Activated CD8-positive, alpha-beta memory T cell treated with anti-CD3 and anti-CD28 coated beads, Interleukin-2, amount 10 ng/mL, durations not matched to agents 7 days and 5 days (primary cell): Measurements from ENCODE around the gene JUP. TPM values are rescaled to one million over a fixed set of nuclear protein-coding genes. Genes with fewer than 3 reads are reported as not detected.

Experiments used
- ATAC-seq: fragments of 150-1000 bp; cut with Tn5 transposase; one replicate; pipeline ENCODE4 v1.10.0; 2021; ENCODE audit warnings: moderate library complexity
- CTCF ChIA-PET: fragments of 350-600 bp; sonication (Branson Sonifier 250); formaldehyde crosslinking; loops from one replicate; lab custom pipeline; 2021; ENCODE audit warnings: antibody characterized with exemption; lab: Charles Lee
- DNase-seq: peaks from one replicate; pipeline ENCODE4 v3.0.0-alpha.2; 2020
- H3K27ac Mint-ChIP-seq: one replicate; pipeline ENCODE4 v1.8.0; 2021; ENCODE audit warnings: mild to moderate bottlenecking, mixed read lengths
- H3K27me3 Mint-ChIP-seq: one replicate; pipeline ENCODE4 v1.8.0; 2021; ENCODE audit warnings: mixed read lengths
- H3K36me3 Mint-ChIP-seq: one replicate; pipeline ENCODE4 v1.8.0; 2021; ENCODE audit warnings: mild to moderate bottlenecking, mixed read lengths
- H3K4me1 Mint-ChIP-seq: one replicate; pipeline ENCODE4 v1.8.0; 2021; ENCODE audit warnings: mixed read lengths
- H3K4me3 Mint-ChIP-seq: one replicate; pipeline ENCODE4 v1.8.0; 2021; ENCODE audit warnings: mild to moderate bottlenecking, moderate library complexity, mixed read lengths
- H3K9me3 Mint-ChIP-seq: one replicate; pipeline ENCODE4 v1.8.0; 2022; ENCODE audit warnings: low read depth, mixed read lengths
- total RNA-seq, 2 experiments: library from RNA; stranded (reverse); gene quantifications; one replicate each; pipeline ENCODE4 v1.2.3, GENCODE V29; 2021

The JUP gene
- total RNA-seq, 2 experiments from 2014 or later = 2.3 TPM

DNA sequence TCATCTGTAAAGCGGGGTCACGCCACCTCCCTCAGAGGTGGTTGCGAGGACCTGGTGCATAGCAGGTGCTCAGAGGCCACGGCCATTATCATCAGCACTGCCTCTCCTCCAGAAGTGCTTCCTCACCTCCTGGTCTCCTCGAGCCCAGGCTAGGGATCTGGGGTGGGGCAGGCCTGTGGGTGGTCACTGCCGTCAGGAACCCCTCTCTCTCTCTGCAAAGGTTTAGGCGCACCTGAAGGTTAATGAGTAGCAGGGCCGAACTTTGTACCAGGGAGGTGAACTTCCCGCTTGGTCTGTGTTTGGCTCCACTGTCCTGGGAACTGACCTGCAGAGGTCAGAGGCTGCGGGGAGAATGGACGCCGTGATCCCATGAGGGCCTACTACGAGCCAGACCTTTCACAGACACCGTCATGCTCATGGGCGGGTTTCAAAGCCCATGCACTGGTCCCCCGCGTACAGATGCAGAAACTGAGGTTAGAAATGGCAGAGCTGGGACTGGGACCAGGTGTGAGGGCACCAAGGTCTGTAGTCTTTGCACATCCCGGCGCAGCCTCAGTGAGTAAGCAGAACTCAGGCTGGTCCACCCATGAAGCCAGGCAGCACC, 13.8 kb downstream of the JUP start:
- H3K27me3 Mint-ChIP-seq = peaks cover 2% of the 10 kb centered on the region
- H3K27ac Mint-ChIP-seq = no peak overlapping the region
- DNase-seq (no peak), ATAC-seq (no peak)
- H3K36me3 Mint-ChIP-seq = no peaks in the 10 kb centered on the region
- CTCF ChIA-PET = interaction anchor here (0.6 to 1.0 kb wide), 2 partner anchors 29 to 96 kb away, joined by 3 read pairs; no protein-coding TSS in a partner anchor
- H3K9me3 Mint-ChIP-seq = no peaks in the 10 kb centered on the region
- H3K4me3 Mint-ChIP-seq = no peak overlapping the region
- H3K4me1 Mint-ChIP-seq = no peaks in the 10 kb centered on the region

DNA sequence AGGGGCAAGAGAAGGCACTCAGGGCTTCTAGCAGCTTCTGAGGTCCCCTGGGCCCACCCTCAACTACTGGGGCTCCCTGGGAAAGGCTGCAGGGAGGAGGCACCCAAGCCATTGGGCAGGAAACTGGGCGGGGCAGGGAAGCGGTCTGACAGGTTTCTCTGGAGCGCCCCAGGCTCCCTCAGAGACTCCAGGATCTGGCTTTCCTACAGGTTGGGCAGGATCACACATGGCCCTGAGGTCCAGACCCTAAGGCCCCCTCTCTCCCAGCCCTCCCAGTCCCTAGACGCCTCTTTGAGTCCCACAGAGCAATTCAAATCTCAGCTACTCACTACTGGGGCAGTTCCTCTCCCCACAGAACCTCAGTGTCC, 14.3 kb downstream of the JUP start:
- CTCF ChIA-PET = interaction anchor here (1.0 kb wide), 1 partner anchor 29 kb away, joined by 3 read pairs; no protein-coding TSS in a partner anchor
- Mint-ChIP-seq H3K27me3 (peaks cover 2% of the 10 kb centered on the region), H3K4me3 (no peak overlapping the region), H3K36me3 (no peaks in the 10 kb centered on the region), H3K4me1 (no peaks in the 10 kb centered on the region), H3K27ac (no peak overlapping the region), H3K9me3 (no peaks in the 10 kb centered on the region)
- no peak for ATAC-seq
- no peak for DNase-seq

GRCh38 chr17:41771389-41772206, 14.9 kb downstream of the JUP start:
- peaks cover 2% of the 10 kb centered on the region for H3K27me3 Mint-ChIP-seq
- H3K9me3 Mint-ChIP-seq = no peaks in the 10 kb centered on the region
- CTCF ChIA-PET = interaction anchor here (1.0 kb wide), 1 partner anchor 30 kb away, joined by 3 read pairs; no protein-coding TSS in a partner anchor
- H3K4me3 Mint-ChIP-seq = no peak overlapping the region
- no peak for DNase-seq
- no peak for ATAC-seq
- no peak overlapping the region for H3K27ac Mint-ChIP-seq
- H3K4me1 Mint-ChIP-seq = no peaks in the 10 kb centered on the region
- no peaks in the 10 kb centered on the region for H3K36me3 Mint-ChIP-seq

DNA sequence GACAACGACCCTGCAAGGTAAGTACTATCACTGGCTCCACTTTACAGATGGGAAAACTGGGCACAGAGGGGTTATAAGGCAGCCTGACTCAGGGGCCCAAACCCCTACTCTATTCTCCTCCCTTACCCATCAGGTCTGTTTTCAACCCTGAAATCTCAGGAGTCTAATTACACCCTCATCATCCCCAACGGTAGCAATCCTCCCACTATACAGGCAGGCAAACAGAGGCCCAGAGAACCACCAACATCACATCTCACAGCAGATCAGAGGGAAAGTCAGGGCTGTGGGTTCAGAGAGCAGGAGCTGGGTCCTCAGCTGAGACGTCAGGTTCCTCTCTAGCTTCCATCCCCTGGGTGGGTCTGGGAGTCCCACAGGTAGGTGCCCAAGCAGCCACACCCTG, 16.5 kb downstream of the JUP start:
- CTCF ChIA-PET = no interaction called here
- Mint-ChIP-seq H3K4me3 (no peak overlapping the region), H3K36me3 (no peaks in the 10 kb centered on the region)

DNA sequence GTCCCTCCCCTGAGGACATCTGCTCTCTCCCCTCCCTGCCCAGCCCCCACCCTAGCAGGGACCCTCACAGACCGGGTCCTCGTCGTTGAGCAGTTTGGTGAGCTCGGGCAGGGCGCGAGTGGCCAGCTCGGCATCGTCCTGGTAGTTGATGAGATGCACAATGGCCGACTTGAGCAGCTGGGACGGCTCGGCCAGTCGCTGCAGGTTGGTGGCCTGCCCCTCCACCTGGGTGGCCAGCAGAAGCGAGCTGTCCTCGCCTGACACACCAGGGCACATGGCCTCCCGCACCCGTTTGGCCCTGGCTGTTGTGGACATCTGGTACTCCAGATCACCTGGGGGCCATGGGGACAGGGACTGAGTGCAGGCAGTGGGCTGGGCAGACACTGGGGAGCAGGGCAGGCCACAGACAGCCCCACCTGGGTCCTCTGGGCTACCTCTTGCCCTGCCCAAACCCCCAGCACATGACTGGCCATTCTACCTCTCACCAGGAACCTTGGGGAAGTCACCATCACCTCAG, 17.1 kb downstream of the JUP start:
- Mint-ChIP-seq H3K27me3 (no peaks in the 10 kb centered on the region), H3K4me3 (no peak overlapping the region), H3K36me3 (no peaks in the 10 kb centered on the region), H3K9me3 (no peaks in the 10 kb centered on the region), H3K4me1 (no peaks in the 10 kb centered on the region), H3K27ac (no peak overlapping the region)
- CTCF ChIA-PET = interaction anchor here (0.8 kb wide), 1 partner anchor 9 kb away, joined by 3 read pairs; no protein-coding TSS in a partner anchor
- DNase-seq (no peak), ATAC-seq (no peak)

More for the DNA sequence above, 16.5 kb downstream of the JUP start:
- Mint-ChIP-seq H3K27me3 (no peaks in the 10 kb centered on the region), H3K27ac (no peak overlapping the region), H3K9me3 (no peaks in the 10 kb centered on the region), H3K4me1 (no peaks in the 10 kb centered on the region)
- DNase-seq (no peak), ATAC-seq (no peak)

DNA sequence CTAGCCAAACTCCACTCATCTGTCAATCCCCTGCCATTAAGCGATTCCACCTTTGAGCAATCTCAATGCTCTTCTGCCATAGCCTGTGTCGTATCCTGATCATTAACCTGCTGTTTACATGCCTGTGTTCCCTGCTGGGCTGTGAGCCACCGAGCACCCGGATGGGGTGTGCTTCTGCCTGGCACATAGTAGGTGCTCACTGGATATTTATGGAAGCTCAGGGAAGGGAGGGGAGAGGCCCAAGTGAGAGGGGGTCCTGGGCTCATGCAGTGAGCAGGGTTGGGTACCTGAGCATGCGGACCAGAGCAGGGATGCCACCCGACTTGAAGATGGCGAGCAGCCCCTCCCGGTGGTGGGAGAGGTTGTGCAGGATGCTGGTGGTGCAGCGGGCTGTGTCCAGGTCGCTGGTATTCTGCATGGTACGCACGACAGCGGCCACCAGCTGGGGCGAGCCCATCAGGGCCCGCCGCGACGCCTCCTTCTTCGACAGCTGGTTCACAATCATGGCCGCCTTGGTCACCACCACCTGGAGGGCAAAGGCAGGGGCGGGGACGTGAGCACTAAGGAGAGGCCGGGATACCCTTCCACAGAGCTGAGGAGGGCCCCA, 17.7 kb downstream of the JUP start:
- Mint-ChIP-seq H3K36me3 (no peaks in the 10 kb centered on the region), H3K4me3 (no peak overlapping the region), H3K9me3 (no peaks in the 10 kb centered on the region), H3K4me1 (no peaks in the 10 kb centered on the region), H3K27me3 (no peaks in the 10 kb centered on the region), H3K27ac (no peak overlapping the region)
- CTCF ChIA-PET = interaction anchor here (0.6 to 0.8 kb wide), 2 partner anchors 10 to 79 kb away, joined by 3 read pairs; no protein-coding TSS in a partner anchor
- no peak for DNase-seq
- ATAC-seq = no peak

DNA sequence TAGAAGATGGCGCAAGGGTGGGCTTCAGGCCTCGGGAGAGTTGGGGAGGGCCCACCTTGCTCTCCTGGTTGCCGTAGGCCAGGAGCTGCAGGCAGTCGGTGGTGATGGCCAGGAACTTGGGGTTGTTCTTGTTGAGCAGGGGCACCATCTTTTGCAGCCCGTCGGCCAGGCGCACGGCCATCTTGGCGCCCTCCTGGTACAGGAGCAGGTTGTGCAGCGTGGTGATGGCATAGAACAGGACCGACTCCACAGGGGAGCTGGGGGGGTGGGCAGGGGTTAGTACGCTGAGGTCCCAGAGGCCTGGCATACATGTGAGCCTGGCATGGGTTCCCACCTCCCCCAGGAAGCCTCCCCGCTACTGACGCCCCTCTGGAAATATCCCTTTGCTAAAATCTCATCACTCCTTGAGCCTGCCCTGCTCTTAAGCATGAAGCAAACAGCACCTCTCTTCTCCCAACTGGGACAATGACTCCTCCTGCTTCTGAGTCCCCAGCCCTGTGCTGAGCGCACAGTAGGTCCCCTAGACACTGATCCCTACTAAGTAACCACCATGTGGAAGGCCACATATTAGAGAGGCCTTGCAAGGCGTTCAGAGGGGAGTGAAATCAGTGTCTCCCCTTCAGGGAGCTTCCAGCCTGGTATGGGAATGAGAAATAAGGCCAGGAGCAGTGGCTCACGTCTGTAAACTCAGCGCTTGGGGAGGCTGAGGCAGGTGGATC, 19.0 kb downstream of the JUP start:
- no peak for ATAC-seq
- no peaks in the 10 kb centered on the region for H3K9me3 Mint-ChIP-seq
- CTCF ChIA-PET = no interaction called here

DNA sequence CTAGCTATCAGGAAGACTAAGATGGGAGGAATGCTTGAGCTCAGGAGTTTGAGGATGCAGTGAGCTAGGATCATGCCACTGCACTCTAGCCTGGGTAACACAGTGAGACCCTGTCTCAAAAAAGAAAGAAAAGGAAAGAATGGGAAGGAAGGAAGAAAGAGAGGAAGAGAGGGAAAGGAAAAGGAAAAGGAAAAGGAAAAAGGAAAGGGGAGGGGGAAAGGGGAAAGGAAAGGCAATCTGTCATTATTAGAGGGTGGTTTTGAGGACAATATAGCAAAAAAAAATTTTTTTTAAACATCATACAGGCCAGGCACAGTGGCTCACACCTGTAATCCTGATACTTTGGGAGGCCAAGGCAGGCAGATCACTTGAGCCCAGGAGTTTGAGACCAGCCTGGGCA, 20.4 kb downstream of the JUP start:
- H3K27ac Mint-ChIP-seq = no peak overlapping the region
- DNase-seq (no peak), ATAC-seq (no peak)
- no peaks in the 10 kb centered on the region for H3K9me3 Mint-ChIP-seq
- H3K36me3 Mint-ChIP-seq = no peaks in the 10 kb centered on the region
- CTCF ChIA-PET = interaction anchor here (0.7 kb wide), 1 partner anchor 20 kb away, joined by 3 read pairs; the partner anchor contains the start of gene JUP
- no peaks in the 10 kb centered on the region for H3K4me1 Mint-ChIP-seq
- no peak overlapping the region for H3K4me3 Mint-ChIP-seq
- H3K27me3 Mint-ChIP-seq = no peaks in the 10 kb centered on the region

More for the DNA sequence above, 19.0 kb downstream of the JUP start:
- Mint-ChIP-seq H3K4me1 (no peaks in the 10 kb centered on the region), H3K27ac (no peak overlapping the region), H3K36me3 (no peaks in the 10 kb centered on the region), H3K4me3 (no peak overlapping the region), H3K27me3 (no peaks in the 10 kb centered on the region)
- DNase-seq = no peak

- CTCF ChIA-PET = no interaction called here
- Mint-ChIP-seq H3K4me3 (no peak overlapping the region), H3K27ac (no peak overlapping the region), H3K4me1 (no peaks in the 10 kb centered on the region), H3K9me3 (no peaks in the 10 kb centered on the region), H3K36me3 (no peaks in the 10 kb centered on the region), H3K27me3 (no peaks in the 10 kb centered on the region)
- DNase-seq = no peak
- ATAC-seq = no peak
Measured at GRCh38 chr17:41763327-41763726, 23.2 kb downstream of the JUP start.

- CTCF ChIA-PET = no interaction called here
- DNase-seq (no peak), ATAC-seq (no peak)
- Mint-ChIP-seq H3K4me3 (no peak overlapping the region), H3K27ac (no peak overlapping the region), H3K27me3 (no peaks in the 10 kb centered on the region), H3K36me3 (no peaks in the 10 kb centered on the region), H3K4me1 (no peaks in the 10 kb centered on the region), H3K9me3 (no peaks in the 10 kb centered on the region)
Measured at GRCh38 chr17:41762841-41763240, 23.7 kb downstream of the JUP start.

DNA sequence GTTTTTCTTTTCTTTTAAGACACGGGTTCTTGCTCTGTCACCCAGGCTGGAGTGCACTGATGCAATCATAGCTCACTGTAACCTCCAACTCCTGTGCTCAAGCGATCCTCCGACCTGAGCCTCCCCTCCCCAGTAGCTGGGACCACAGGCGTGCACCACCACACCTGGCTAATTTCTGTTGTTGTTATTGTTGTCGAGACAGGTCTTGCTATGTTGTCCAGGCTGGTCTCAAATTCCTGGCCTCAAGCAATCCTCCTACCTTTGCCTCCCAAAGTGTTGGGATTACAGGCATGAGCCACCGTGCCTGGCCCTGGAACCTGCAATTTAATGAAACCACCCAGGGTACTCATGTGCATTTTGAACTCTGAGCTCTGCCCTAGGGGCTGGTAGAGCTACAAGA, 24.1 kb downstream of the JUP start:
- H3K27me3 Mint-ChIP-seq = no peaks in the 10 kb centered on the region
- ATAC-seq (no peak), DNase-seq (no peak)
- H3K9me3 Mint-ChIP-seq = no peaks in the 10 kb centered on the region
- no peaks in the 10 kb centered on the region for H3K36me3 Mint-ChIP-seq
- no peak overlapping the region for H3K27ac Mint-ChIP-seq
- CTCF ChIA-PET = no interaction called here
- H3K4me1 Mint-ChIP-seq = no peaks in the 10 kb centered on the region
- H3K4me3 Mint-ChIP-seq = no peak overlapping the region

GRCh38 chr17:41760878-41761277, 25.6 kb downstream of the JUP start:
- no peak for ATAC-seq
- Mint-ChIP-seq H3K36me3 (no peaks in the 10 kb centered on the region), H3K27ac (no peak overlapping the region), H3K4me1 (no peaks in the 10 kb centered on the region), H3K4me3 (no peak overlapping the region), H3K27me3 (no peaks in the 10 kb centered on the region), H3K9me3 (no peaks in the 10 kb centered on the region)
- CTCF ChIA-PET = interaction anchor here (1.1 kb wide), 1 partner anchor 27 kb away, joined by 4 read pairs; no protein-coding TSS in a partner anchor
- no peak for DNase-seq

DNA sequence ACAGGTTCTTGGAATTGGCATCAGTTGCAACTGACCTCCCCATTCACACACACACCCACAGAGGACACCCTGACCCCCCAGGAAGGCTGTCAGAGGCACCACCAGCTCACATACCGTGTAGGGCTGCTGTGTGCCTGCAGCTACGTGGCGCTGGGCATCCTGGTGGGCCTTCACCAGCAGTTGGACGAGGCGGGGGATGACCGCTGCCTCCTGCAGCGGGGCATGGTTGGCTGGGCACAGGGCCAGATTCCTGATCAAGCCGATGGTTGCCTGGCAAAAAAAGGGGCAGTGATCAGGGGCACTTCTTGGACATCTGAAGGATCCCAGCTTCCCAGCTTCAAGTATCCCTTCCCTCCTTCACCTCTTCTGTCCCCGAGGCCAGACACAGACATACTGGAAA, 27.9 kb downstream of the JUP start:
- Mint-ChIP-seq H3K9me3 (no peaks in the 10 kb centered on the region), H3K4me1 (no peaks in the 10 kb centered on the region), H3K27me3 (no peaks in the 10 kb centered on the region), H3K36me3 (no peaks in the 10 kb centered on the region), H3K27ac (no peak overlapping the region), H3K4me3 (no peak overlapping the region)
- CTCF ChIA-PET = interaction anchor here (0.9 kb wide), 1 partner anchor 30 kb away, joined by 3 read pairs; no protein-coding TSS in a partner anchor
- ATAC-seq = no peak
- DNase-seq = no peak
